Fibroblast of villous mesenchyme (primary cell): ENCODE measurements around the gene GLRA2. TPM values are rescaled to one million over a fixed set of nuclear protein-coding genes. Genes with fewer than 3 reads are reported as not detected.

Experiments
- DNase-seq: peaks from one replicate; pipeline ENCODE4 v3.0.0-alpha.2; 2010; ENCODE audit warnings: low read depth
- H3K4me3 ChIP-seq: 2 replicates; pipeline ENCODE4 v1.5.1; 2011; ENCODE audit warnings: low read depth, mild to moderate bottlenecking, low read length
- total RNA-seq: library from RNA; depleted of rRNA; stranded (reverse); fragments of >200 nt; gene quantifications from 2 replicates; pipeline ENCODE4 v1.2.3, GENCODE V29; 2012
- TF ChIP-seq, protein P1 (sequence below): IDR thresholded peaks from 2 replicates; pipeline ENCODE4 v1.5.1; 2012; ENCODE audit warnings: low read depth, mild to moderate bottlenecking, low read length; ENCODE audit not compliant: insufficient read depth

The GLRA2 gene
- total RNA-seq, 1 donor: not detected

DNA sequence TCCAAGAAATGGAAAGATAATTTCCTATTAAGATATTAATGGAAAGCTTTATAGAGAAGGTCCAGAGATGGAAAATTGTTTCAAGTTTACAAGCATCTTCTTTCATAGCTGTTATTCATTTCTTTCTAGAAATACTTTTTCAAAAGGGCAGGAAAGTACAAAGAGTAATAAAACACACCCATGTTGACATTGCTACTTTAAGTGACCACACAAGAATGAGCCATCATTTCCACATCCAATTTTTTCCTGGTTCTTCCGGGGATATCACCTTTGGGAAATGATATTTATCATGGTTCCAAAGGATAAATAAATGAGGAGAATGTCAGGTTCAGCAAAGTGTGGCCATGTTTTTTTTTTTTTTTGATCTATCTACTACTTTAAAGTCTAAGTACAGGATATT is 4.5 kb downstream of the GLRA2 start:
- TF ChIP-seq, protein P1, sequence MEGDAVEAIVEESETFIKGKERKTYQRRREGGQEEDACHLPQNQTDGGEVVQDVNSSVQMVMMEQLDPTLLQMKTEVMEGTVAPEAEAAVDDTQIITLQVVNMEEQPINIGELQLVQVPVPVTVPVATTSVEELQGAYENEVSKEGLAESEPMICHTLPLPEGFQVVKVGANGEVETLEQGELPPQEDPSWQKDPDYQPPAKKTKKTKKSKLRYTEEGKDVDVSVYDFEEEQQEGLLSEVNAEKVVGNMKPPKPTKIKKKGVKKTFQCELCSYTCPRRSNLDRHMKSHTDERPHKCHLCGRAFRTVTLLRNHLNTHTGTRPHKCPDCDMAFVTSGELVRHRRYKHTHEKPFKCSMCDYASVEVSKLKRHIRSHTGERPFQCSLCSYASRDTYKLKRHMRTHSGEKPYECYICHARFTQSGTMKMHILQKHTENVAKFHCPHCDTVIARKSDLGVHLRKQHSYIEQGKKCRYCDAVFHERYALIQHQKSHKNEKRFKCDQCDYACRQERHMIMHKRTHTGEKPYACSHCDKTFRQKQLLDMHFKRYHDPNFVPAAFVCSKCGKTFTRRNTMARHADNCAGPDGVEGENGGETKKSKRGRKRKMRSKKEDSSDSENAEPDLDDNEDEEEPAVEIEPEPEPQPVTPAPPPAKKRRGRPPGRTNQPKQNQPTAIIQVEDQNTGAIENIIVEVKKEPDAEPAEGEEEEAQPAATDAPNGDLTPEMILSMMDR: no peak
- H3K4me3 ChIP-seq: no peak overlapping the region
- no peak for DNase-seq

- no peak overlapping the region for H3K4me3 ChIP-seq
- TF ChIP-seq, protein P1: no peak
- no peak for DNase-seq
These were observed 16.9 kb downstream of the GLRA2 start for GRCh38 chrX:14546190-14546589.

DNA sequence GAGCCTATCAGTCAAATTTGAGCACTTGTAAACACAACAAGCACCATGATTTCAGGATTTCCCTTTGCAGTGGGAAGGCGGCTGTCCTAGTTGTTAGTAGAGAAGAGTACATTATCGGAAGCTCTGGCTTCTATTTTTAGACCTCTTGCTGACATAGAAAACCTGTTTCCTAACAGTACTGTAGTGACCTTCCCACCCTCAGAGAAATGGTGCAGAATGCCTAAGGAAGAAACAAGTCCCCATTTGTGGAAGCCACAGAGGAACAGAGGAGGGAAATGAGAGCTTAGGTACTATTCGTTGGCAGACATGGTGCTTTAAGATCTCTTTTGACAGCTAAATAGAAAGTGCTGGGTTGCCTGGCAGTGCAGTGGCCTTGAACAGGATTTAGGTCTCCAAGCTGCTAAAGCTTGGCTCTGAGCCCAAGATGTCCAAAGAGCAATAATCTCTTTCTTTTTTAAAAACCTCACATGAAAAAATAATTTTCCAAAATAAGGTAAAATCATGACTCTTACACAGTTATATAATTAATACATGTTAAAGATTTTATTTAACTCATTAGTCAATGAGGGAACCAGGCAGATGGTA is 24.9 kb downstream of the GLRA2 start:
- H3K4me3 ChIP-seq: no peak overlapping the region
- TF ChIP-seq, protein P1: no peak
- DNase-seq: no peak

- TF ChIP-seq, protein P1: no peak
- H3K4me3 ChIP-seq: no peak overlapping the region
- no peak for DNase-seq
These were observed 34.7 kb downstream of the GLRA2 start for GRCh38 chrX:14564058-14564457.

DNA sequence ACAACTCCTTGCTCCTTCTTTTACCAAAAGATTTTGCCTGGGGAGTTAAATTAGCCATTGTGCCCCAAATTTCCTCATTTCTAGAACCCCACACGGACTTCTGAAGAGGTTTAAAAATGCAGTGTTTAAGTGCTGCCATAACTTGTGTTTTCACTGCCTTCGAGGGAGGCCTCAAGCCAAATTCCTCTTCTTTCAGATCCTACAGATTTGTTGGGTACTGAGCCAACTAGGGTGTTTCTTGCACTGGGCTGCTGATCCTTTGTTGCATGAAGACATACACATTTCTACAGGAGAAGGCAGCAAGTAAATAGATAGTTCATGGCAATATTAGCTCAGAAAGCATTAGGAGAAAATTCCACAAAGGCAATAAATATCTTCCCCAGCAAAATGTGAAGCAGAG is 43.8 kb downstream of the GLRA2 start:
- no peak overlapping the region for H3K4me3 ChIP-seq
- no peak for DNase-seq
- TF ChIP-seq, protein P1: no peak

DNA sequence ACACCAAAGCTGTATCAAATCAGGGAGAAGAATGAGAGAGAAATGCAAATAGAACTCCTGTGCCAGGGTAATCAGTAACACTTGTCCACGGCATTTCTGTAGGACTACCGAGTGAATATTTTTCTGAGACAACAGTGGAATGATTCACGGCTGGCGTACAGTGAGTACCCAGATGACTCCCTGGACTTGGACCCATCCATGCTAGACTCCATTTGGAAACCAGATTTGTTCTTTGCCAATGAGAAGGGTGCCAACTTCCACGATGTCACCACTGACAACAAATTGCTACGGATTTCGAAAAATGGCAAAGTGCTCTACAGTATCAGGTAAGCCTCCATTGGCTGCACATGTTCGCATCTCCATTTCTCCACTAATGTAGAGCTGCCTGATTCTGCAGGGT is 51.7 kb downstream of the GLRA2 start:
- TF ChIP-seq, protein P1: no peak
- DNase-seq: no peak

DNA sequence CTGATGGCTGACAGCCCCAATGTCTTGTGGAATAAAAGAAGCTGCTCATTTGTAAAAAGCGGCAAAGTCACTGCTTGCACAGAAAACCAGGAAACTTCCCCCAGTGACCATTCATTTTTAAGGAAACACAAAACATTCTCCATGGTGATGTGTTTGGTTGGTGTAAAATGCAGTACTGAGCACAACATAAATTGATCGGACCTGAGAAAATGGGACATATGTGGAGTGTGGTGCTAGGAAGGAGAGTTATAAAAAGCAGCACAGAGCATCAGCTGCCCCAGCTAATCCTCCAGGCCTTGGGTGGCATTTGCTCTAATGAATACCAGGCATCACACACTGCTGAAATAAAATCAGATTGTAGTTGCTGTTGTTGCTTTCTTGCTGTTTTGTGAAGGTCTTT is 55.2 kb downstream of the GLRA2 start:
- no peak overlapping the region for H3K4me3 ChIP-seq
- DNase-seq: no peak
- TF ChIP-seq, protein P1: no peak

More for the DNA sequence above, 51.7 kb downstream of the GLRA2 start:
- H3K4me3 ChIP-seq: no peak overlapping the region
